Measurements from ENCODE around the gene SSH3.

DNA sequence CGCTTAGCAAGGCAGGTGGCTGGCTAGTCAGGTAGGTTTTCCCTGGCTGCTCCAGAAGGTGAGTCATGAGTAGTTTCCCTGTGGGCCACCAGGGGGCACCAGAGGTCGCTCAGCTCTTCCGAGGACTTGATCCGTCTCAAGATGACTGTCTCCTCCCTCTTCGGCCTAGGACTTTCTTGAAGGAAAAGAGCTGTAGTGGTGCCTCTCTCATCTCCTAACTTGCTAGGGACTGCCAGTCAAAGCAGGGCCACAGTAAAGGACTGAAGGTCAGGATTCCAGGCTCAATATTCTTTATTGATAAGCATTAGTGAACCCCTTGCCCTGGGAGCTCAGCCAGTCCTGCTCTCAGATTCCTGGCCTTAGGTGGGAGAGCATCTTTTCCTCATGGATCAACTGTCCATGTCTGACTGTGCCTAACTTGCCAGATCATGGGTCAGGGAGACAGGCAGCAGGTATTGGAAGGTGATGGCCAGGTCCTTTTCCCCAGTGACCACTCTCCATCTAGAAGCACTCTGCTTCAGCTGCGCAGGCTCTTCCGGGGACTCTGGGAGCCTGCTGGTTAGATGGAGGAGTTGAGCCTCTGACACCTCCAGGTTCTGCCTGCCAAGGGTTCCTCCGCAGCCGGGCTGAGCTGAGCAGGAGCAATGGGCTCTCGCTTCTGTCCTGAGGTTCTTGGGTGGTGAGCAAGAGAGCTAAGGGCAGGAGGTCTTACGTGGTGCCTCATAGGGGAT lies 48.1 kb downstream of the SSH3 start:
- TF ChIP-seq POLR2A (IDR thresholded peaks at IDR 0.05; ENCODE audit: low read length) (no peak), GATA1 (IDR thresholded peaks at IDR 0.05; ENCODE audit: low read depth, low read length) (no peak)
